BJ (cell line): ENCODE results near the gene FXYD5. TPM values are rescaled to one million over a fixed set of nuclear protein-coding genes. Genes with fewer than 3 reads are reported as not detected.

ENCODE experiments used
- CTCF ChIA-PET: fragments of 350-600 bp; formaldehyde crosslinking; extraction: SDS; loops from one replicate; lab custom pipeline; 2021; ENCODE audit warnings: antibody characterized with exemption, inconsistent platforms; lab: Yijun Ruan, JAX
- POLR2A ChIA-PET: fragments of 300-600 bp; sonication (Branson Sonifier 250); formaldehyde crosslinking; extraction: SDS; loops from one replicate; lab custom pipeline; 2021; ENCODE audit warnings: antibody characterized with exemption; lab: Charles Lee
- DNase-seq: peaks from one replicate; pipeline ENCODE4 v3.0.0-alpha.2; 2011; ENCODE audit warnings: low read depth
- H3K27me3 ChIP-seq: 2 replicates; pipeline ENCODE4 v1.6.0; 2011; ENCODE audit warnings: low read length; ENCODE audit not compliant: control insufficient read depth, insufficient read depth
- H3K36me3 ChIP-seq: 2 replicates; pipeline ENCODE4 v1.5.1; 2011; ENCODE audit warnings: low read length; ENCODE audit not compliant: control insufficient read depth, insufficient read depth
- H3K4me3 ChIP-seq: 2 replicates; pipeline ENCODE4 v1.5.1; 2011; ENCODE audit warnings: low read depth, mild to moderate bottlenecking, control low read depth, low read length
- polyA plus RNA-seq: library from polyadenylated mRNA; depleted of rRNA; stranded (reverse); fragments of >200 nt; gene quantifications from 2 replicates; pipeline ENCODE4 v1.2.3, GENCODE V29; 2011
- TF ChIP-seq, protein P1 (sequence below): IDR thresholded peaks from 2 replicates; pipeline ENCODE4 v1.5.1; 2011; ENCODE audit warnings: low read depth, mild to moderate bottlenecking, control low read depth, inconsistent platforms, low read length, moderate library complexity; ENCODE audit not compliant: insufficient read depth

Gene FXYD5
- polyA plus RNA-seq, 1 experiment = 332 TPM

DNA sequence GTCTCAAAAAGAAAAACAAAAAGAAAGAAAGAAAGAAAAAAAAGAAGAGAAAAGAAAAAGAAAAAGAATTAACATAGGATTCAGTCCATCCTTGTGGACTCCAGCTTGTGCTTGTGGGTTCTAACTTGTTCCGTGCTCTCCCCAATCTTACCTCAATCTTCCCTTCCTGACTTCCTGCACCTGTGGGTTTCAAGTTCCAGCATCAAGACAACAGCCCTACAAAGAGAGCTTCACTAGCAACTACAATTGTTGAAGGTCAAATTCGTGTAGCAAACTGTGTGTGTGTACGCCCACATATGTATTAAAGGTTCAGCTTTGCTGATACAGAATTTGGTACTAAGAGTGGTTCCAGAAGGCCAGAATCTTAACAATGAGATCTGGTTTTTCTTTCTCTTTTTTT, 25.3 kb downstream of the FXYD5 start:
- Histone ChIP-seq H3K36me3 (no peaks in the 10 kb centered on the region), H3K4me3 (no peak overlapping the region), H3K27me3 (peaks cover 4% of the 10 kb centered on the region; the same call in 1 of the 2 replicates)
- CTCF ChIA-PET = no interaction called here
- POLR2A ChIA-PET = no interaction called here
- no peak for DNase-seq
- TF ChIP-seq, protein P1, sequence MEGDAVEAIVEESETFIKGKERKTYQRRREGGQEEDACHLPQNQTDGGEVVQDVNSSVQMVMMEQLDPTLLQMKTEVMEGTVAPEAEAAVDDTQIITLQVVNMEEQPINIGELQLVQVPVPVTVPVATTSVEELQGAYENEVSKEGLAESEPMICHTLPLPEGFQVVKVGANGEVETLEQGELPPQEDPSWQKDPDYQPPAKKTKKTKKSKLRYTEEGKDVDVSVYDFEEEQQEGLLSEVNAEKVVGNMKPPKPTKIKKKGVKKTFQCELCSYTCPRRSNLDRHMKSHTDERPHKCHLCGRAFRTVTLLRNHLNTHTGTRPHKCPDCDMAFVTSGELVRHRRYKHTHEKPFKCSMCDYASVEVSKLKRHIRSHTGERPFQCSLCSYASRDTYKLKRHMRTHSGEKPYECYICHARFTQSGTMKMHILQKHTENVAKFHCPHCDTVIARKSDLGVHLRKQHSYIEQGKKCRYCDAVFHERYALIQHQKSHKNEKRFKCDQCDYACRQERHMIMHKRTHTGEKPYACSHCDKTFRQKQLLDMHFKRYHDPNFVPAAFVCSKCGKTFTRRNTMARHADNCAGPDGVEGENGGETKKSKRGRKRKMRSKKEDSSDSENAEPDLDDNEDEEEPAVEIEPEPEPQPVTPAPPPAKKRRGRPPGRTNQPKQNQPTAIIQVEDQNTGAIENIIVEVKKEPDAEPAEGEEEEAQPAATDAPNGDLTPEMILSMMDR = no peak

DNA sequence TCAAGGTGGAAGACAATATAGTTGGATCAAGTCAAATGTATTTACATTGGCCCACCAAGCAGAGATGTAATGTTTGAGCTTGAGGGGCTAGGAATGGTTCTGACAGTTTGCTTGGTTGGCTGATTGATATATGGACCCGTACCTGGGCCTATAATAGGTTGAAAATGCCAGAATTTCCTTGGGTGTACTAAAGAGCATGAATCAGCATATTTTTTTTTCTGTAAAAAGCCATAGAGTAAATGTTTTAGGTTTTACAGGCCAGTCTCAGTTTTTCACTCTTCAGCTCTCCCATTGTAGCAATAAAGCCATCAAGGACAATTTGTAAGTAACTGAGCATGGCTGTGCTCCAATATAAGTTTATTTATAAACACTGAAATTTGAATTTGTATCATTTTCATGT, 26.9 kb downstream of the FXYD5 start:
- Histone ChIP-seq H3K36me3 (no peaks in the 10 kb centered on the region), H3K27me3 (peaks cover 4% of the 10 kb centered on the region; the same call in 1 of the 2 replicates), H3K4me3 (no peak overlapping the region)
- TF ChIP-seq, protein P1 = no peak
- DNase-seq = no peak
- POLR2A ChIA-PET = no interaction called here
- CTCF ChIA-PET = no interaction called here

DNA sequence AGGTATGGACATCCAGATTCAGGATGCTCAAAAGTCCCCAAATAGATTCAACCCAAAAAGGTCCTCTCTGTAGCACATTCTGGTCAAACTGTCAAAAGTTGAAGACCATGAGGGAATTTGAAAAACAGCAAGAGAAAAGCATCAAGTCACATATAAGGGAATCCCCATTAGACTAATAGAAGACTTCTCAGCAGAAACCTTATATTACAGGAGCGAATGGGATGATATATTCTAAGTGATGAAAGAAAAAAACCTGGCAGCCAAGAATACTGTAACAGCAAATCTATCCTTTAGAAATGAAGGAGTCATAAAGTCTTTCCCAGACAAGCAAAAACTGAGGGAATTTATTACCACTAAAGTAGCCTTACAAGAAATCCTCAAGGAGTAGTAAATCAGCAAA, 29.7 kb downstream of the FXYD5 start:
- ChIA-PET POLR2A (no interaction called here), CTCF (interaction anchor here (0.6 kb wide), 1 partner anchor 30 kb away, joined by 3 read pairs; no protein-coding TSS in a partner anchor)
- no peaks in the 10 kb centered on the region for H3K36me3 ChIP-seq
- no peak overlapping the region for H3K4me3 ChIP-seq
- peaks cover 4% of the 10 kb centered on the region; the same call in 1 of the 2 replicates for H3K27me3 ChIP-seq
- TF ChIP-seq, protein P1 = no peak
- no peak for DNase-seq

DNA sequence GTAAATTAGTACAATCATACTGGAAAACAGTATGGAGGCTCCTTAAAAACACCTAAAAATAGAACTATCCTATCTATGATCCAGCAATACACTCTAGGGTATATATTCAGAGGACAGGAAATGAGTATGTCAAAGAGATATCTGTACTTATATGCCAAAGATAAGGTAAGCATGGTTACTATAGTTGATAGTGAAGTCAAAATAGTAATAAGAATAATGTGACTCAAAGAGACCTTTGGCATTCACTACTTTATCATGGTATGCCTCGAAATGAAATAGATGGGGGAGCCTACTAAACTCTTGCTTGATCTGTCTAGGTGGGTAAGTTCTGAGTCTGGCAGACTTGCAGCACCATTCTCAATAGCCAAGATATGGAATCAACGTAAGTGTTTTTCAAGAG, 30.3 kb downstream of the FXYD5 start:
- H3K36me3 ChIP-seq = no peaks in the 10 kb centered on the region
- no peak for DNase-seq
- TF ChIP-seq, protein P1 = no peak
- POLR2A ChIA-PET = no interaction called here
- 0 out of 2 replicates have a peak, but pooled peaks cover 4% of the 10 kb centered on the region for H3K27me3 ChIP-seq
- CTCF ChIA-PET = interaction anchor here (0.6 kb wide), 1 partner anchor 29 kb away, joined by 3 read pairs; no protein-coding TSS in a partner anchor
- H3K4me3 ChIP-seq = no peak overlapping the region

DNA sequence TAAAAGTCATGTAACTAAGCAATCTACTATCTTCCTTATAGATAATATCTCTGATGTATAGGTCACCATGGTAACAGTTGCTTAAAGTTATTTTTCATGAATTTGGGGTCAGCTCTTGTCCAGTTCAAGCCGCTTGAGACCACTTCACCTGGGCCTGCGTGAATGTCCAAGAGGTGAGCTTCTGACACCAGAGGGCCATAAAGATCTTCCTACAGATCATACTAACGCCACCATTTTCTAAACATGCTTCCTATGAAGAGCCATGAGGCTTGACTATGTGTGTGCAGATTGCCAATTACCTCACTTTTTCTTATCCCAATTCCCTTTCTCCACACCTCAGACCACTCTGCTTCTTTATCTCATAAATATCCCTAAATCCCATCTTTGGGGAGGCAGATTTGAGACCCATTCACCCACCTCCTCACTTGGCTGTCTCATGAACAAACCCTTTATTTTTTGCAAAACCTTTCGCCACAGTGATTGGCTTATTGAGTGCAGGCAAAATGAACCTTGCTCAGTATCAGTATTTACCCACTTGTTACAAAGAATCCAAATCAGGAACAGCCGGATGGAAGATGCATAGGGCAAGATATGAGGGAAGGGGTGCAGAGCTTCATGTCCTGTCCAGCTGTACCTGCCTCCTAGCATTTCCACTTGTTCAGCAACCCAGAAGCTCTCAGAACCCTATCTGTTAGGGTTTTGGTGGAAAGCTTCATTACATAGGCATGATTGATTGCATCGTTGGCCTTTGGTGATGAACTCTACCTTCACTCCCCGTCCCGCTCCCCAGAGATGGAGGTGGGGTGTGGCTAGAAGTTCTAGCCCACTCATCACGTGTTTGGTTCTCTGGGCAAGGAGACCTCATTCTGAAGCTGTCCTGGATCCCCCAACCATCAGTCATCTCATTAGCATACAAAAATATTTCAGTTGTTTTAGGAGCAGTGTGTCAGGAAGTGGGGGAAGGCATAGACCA, 39.8 kb downstream of the FXYD5 start:
- DNase-seq = no peak
- CTCF ChIA-PET = interaction anchor here (1.5 kb wide), 1 partner anchor 53 kb away, joined by 4 read pairs; no protein-coding TSS in a partner anchor
- Histone ChIP-seq H3K36me3 (no peaks in the 10 kb centered on the region), H3K27me3 (peaks cover 2% of the 10 kb centered on the region), H3K4me3 (no peak overlapping the region)
- TF ChIP-seq, protein P1 = no peak
- POLR2A ChIA-PET = no interaction called here
